HG02588 (cell line): ENCODE data around the gene OLFM2.
"Not testable (repeated sequence)": the region's sequence is repeated elsewhere in the genome, so short reads cannot be mapped to it uniquely, and the experiment has no call there.

Experiments
- ATAC-seq: cut with Tn5 transposase; IDR thresholded peaks from one replicate; pipeline ENCODE4 v1.9.1; 2021; ENCODE audit warnings: mild to moderate bottlenecking, moderate library complexity; ENCODE audit not compliant: unreplicated experiment

The OLFM2 gene

DNA sequence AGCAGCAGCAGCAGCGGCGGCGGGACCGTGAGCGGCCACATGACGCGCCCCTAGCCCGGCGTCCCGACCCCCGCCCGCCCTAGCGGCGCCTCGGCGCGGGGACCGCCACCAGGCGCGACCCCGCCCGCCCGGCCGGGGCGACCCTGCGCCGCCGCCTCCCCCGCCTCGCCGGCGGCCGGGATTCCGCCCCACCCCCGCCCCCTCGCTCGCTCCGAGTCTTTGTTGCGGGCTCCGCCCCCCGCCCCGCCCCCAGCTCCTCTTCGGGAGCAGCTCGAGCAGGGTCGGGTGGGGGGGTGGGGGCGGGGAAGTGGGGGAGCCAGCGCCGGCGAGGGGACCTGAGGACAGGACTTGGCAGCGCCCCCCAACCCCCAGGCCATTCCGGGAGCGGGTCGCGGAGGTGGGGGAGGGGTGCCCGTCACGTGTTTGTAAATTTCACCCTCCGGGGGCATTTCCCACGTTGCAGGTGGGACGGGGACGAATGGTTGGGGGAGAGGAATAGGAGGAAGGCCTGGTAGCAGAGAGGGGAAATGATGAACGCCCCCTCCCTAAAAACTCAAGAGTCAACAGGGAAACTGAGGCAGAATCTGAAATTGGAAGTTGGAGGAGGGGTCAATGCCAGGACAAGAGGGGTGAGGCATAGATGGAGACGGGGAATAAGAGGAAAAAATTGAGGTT, at the start of gene OLFM2:
Gene OLFM2 (minus strand): TSS at position 190 of the 675 bp plus-strand sequence. CDS start 149 bp downstream, at position 41.
- no peak for ATAC-seq

DNA sequence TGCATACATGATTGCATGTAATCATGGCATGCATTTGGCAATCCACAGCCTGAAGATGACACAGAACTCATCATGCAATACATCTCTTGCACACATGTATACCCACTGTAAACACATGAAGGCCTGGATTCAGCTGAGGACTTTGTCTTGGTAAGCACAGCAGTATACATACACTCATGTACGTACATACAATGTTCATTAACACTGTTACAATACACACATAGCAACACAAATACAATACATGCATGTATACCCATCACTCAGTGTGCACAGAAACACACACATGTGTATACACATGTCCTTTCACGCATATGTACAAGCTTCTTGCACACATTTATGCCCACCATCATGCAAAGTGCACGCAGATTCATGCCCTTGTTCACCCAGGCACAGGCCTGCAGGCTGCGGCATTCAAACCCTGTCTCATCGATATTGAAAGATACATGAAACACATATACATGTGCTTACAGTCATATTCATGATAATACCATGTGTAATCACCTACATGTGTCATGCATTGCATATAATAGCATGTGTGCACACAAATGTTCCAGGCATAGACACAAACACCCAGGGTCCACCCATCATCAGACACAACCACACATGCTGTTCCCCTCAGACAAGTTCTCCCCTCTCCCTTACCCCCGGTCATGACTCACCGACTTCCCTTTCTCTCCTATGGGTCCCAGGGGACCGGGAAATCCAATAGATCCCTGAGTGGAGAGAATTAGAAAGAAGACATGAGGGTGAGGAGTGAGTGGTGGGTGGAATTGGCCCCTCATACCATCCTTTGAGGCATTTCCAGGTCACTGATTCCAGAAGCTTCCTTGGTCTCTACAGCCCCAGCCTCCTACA, 45.3 kb upstream of the OLFM2 start:
- no peak for ATAC-seq

DNA sequence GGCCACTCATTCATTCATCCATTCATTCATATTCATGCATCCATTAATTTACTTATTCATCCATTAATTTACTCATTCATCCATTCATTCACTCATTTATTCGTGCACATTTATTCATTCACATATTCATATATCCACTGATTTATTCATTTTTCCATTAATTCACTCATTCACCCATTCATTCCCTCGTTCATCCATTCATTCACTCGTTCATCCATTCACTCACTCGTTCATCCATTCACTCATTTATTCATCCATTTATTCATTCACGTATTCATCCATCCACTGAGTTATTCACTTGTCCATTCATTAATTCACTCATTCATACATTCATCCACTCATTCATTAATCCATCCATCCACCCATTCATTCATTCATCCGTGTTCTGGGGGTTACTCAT, 35.8 kb upstream of the OLFM2 start:
- ATAC-seq, result no peak

DNA sequence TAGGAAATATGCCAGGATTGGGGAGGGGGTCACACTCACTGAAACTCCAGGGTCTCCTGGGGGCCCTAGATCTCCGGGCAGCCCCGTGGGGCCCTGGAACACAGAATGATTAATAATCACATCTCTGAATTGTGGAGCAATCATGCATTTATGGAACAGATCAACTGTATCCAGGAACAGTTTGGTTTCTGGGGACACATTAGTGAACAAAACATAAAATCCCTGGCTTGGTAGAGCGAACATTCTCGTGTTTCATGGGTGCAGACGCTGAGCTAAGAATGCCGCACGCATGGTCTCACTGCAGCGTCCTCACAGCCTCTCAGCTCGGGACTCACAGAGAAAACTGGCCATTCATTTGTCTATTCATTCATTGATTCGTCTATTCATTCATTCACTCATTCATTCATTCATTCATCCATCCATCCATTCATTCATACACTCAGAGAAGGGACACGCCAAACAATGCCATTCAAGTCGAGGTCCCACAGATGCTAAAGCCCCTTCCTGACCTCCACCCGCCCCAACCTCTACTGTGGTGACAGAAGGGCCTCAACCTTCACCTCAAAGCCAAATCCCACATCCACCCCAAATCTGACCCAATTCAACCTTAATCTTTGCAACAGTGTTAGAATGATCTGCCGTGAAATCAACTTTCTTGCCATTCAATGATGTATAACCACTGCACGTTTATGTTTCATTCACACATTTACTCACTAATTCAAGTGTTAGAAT, 35.0 kb upstream of the OLFM2 start:
- no peak for ATAC-seq

DNA sequence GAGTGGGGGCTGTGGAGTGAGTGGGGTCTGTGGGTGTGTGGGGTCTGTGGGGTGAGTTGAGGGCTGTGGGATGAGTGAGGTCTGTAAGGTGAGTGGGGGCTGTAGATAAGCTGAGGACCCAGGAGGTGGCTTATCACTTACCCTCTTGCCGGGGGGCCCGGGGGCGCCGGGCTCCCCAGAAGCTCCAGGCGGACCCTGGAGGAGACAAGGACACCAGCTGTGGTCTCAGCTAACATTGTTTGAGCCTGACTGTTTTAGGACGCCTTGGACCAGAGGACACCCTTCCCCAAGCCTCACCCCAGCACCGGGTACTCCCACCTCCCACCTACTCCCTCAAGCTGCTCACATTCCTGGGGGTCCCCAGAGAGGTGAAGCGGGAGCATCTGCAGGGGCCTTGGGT, 34.2 kb upstream of the OLFM2 start:
- ATAC-seq, result no peak

DNA sequence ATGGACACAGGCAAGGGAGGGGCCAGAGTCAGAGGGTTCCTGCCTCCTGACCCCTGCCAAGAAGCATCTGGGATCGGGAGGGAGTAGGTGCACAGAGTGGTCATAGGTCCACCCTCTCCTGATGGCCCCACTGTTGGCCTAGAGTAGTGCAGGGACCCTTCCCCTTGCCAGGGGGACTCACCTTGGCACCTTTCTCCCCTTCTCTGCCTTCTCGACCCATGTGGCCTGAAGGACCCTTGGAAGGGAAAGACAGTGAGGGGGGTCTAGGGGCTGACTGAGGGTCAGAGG, 33.3 kb upstream of the OLFM2 start:
- ATAC-seq, result no peak

DNA sequence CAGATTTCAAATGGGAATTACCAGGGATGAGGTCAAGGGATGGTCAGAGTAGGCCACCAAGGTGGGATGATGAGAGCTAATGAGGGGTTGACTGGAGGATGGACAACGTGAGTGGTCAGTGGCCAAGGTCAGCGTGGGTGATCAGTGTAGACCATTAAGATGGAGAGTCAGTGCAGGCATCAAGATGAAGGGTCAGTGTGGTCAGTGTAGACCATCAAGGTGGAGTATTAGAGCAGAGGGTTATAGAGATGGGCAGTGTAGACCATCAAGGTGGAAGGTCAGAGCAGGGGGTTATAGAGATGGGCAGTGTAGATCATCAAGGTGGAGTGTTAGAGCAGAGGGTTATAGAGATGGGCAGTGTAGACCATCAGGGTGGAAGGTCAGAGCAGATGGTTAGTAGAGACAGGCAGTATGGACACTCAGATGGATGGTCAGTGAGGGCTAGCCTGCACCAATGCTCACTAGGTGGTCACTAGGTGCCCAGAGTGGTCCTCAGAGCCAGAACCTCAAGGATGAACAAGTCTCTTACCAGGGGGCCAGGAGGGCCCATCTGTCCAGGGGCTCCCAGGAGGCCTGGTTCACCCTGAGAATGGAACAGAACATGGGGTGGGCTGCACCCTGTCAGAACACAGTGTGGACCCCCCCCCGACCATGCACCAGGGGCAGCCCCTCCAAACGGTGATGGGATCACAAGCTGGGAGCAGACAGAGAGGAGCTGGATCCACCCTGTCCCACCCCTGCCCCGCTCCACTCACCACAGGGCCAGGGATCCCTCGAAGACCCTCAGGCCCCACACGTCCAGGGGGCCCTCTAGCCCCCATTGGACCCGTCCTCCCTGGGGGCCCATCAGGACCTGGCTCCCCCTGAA, 32.7 kb upstream of the OLFM2 start:
- ATAC-seq, result no peak

DNA sequence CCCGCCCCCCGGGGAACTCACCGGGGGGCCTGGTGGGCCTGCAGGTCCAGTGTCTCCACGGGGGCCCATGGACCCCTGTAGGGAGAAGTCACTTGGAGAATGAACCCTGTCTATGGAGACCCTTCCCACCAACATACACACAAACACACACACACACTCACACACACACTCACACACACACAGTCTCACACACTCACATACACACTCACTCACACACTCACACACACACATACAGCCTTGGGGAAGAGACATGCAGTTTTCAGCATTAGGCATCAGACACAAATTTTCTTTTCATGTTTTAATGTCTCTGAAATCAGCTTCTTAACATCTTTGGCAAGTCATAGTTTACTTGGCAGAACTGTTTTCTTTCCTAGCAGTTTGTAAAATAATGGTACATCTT, 31.0 kb upstream of the OLFM2 start:
- ATAC-seq, result no peak

DNA sequence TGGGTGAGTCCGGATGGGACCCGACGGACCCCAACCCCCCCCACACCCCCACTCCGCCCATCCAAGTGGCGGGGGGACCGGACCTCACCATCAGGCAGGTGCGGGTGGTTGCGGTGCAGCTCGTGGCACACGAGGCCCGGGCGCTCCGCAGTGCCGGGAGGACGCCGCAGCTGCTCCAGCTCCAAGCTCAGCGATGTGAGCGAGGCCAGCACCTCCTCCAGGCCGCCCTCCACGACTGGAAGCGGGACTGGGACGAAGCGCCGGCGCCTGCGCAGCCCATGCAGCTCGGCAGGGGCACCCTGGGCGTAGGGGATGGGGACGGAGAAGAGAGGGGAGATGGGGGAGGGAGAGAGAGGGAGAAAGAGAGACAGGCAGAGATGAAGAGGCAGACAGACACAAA, 30.1 kb upstream of the OLFM2 start:
- no peak for ATAC-seq

DNA sequence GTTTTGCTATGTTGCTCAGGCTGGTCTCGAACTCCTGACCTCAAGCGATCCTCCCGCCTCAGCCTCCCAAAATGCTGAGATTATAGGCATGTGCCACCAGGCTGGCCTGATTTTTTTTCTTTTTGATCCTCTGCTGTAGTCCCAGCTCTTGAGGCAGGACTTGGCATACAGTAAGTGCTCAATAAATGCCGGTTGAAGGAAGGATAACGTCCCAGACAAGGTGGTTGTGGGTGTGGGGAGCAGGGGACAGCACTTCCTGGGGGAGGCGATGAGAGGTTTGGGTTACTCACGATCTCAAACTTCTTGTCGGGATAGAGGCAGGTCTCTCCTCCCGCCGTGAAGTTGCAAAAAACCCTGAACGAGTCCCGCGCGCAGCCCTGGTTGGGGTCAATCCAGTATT, 29.7 kb upstream of the OLFM2 start:
- no peak for ATAC-seq

DNA sequence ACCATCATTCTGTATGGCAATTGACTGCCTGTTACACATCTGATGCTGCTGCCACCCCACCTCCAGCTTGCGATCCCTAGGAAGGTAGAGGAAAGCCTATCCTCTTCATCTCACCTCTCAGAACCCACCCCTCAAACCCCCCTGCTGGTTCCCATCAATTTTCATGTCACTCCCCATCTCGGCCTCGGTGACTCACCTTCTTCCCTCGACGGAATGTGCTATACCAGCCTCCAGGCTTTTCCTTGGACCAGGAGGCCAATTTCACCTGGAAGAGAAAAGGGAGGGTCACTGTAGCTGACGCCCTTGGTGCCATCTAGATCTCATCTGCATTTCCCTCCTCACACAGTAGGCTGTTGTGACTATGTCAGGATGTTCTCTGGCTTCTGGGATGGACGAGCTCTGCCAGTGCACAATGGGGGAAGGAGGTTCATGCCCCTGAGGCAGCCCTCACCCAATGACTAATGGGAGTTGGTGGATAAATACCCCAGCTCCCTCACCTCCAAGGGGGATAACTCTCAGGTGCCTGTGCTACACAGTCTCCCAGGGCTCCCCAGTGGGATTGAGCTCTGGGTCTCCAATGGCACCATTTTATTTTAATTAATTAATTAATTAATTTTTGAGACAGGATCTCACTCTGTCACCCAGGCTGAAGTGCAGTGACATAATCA, 26.4 kb upstream of the OLFM2 start:
- ATAC-seq, result no peak

DNA sequence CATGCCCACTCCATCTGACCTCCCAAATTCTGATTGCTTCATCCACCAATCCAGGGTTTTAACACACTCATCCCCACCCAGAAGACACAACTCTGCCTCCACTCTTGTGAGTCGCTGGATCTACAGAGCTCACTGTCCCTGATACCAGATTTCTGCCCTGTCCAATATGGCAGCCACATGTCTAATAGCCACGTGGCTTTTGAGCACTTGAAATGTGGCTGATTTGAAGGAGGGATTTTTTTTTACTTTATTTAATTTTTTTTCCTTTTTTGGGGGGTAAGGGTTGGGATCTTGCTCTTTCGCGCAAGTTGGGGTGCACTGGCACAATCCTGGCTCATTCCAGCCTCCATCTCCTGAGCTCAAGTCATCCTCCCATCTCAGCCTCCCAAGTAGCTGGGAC, 24.8 kb upstream of the OLFM2 start:
- ATAC-seq, result no peak

DNA sequence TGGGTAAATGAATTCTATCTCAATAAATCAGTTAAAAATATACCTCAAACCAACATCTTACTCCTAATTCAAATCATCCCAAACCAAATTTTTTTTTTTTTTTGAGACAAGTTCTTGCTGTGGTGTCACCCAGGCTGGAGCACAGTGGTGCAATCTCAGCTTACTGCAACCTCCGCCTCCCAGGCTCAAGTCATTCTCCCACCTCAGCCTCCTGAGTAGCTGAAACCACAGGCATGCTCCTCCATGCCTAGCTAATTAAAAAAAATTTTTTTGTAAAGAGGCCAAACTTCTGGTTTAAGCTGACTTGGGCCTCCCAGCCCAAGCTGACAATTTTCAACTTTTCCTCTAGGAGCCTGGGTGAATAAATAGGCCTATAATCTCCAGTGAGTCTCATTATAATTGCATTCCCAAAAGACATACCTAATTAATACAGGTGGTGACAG, 22.1 kb upstream of the OLFM2 start:
- ATAC-seq, result no peak

DNA sequence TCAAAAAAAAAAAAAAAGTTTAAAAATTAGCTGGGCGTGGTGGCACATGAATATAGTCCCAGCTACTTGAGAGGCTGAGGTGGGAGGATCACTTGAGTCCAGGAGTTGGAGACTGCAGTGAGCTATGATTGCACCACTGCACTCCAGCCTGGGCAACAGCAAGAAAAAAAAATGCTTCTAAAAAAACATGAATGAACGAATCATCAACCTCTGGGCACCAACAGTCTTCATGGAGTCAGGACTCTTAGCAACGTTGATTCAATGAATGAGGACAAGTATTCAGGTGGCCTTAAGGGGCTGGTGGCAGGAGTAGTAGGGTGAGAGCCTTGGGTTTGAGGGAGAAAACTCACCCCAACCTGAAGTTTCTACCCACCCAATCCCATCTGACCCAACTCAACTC, 20.6 kb upstream of the OLFM2 start:
- no peak for ATAC-seq

DNA sequence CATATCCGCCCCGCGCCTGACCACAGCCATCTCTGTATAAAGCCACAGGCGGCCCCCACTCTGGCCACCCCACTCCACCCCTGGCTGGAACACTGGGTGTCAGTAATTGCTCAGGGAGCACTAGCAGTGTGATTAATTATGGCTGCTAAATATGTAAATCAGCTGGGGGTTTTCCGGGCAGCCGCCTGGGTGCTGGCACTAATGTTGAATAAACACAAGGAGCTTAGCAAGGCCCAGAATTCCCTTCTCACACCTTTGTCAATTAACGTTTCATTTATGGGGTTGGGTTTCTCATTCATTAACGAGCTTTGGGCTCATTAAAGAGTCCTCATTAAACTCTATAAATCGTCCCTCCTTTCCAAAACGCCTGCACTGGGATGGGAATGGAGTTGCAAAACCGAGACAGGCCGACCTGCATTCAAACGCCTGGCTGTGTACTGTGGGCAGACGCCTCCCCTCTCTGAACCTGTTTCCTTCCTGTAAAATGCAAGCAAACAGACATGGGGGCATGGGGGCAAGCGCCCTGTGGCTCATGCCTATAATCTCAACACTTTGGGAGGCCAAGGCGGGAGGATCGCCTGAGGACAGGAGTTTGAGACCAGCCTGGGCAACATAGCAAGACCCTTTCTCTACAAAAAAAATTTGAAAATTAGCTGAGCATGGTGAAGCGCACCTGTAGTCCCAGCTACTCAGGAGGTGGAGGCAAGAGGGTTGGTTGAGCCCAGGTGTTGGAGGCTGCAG, 17.7 kb upstream of the OLFM2 start:
- ATAC-seq, result no peak

DNA sequence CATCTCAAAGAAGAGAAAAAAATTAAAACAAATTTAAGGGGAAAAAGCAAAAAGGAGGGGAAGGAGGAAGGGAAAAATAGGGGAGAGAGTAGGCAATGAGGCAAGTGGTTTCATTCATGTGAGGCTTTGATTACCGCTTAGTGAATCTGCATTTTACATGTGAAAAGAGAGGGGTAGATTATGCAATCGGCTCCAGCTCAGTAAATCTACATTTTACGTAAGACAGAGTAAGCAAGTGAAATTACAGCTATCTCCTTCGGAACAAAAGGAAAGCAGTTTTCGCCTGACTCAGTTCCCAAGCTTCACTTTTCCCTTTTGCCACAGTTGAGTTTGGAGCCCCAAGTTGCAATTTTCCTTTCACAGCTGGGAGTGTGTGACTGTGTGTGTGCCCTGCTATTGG, 16.0 kb upstream of the OLFM2 start:
- ATAC-seq, result no peak

DNA sequence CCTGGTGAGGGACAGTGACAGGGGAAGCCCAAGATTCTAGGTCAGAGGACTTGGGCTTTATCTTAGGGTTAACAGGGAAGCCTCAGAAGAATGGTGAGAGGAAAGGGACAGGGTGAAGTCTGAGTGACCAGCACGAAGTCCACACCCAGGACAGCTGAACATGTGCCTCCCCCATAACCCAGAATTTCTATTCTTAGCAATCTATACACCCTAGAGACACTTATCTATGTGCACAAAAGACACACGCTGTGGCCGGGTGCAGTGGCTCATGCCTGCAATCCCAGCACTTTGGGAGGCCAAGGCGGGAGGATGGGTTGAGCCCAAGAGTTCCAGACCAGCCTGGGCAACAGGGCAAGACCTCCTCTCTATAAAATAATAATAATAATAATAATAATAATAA, 11.1 kb upstream of the OLFM2 start:
- no peak for ATAC-seq

DNA sequence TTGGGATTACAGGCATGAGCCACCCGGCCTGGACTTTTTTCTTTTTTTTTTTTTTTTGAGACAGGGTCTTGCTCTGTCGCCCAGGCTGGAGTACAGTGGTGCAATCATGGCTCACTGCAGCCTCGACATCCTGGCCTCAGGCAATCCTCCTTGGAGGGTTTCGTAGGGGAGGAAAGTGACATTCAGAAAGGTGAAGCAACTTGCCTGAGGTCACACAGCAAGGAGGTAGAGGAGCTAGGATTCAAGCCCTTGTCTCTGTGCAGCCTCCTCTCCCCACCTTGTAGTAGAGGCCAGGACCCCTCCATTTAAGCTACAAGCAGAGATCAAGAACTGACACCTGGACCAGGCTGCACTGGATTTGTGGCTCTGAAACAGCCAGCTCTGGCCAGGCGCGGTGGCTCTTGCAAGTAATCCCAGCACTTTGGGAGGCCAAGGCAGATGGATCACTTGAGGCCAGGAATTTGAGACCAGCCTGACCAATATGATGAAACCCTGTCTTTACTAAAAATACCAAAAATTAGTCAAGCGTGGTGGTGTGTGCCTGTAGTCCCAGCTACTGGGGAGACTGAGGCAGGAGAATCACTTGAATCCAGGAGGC, 10.3 kb upstream of the OLFM2 start:
- not testable (repeated sequence) for ATAC-seq

DNA sequence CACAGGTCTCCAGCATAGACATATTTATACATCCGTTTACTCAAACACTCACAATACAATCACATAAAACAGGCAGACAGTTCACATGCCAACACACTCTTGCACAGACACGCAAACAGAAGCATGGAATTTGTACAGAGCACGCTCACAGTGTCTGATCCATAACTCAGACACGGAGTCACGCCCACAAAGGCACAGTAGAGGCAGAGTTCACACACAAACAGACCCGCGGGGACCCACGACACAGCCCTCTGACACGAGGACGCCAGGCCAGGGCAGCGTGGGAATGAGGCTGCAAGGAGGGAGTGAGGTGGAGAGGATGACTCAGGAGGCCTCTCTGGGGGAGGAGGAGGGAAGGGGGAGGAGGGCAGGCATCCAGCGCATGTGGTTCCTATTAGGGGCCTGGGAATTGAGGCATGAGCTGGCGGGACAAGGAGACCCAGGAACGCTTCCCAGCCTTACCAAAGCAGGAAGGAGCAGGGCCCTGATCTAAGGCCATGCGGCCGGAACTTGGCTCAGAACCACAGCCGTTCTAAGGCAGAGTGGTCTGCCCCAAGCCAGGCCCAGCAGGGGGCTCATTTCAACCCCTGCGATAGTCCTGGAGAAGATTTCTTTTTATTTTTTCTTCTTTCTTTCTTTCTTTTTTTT, 9.1 kb upstream of the OLFM2 start:
- no peak for ATAC-seq
